Renal pelvis (tissue), 4 donors: Measurements from ENCODE around the gene BARD1. TPM values are rescaled to one million over a fixed set of nuclear protein-coding genes. Genes with fewer than 3 reads are reported as not detected.
"Not testable (repeated sequence)": the region's sequence is repeated elsewhere in the genome, so short reads cannot be mapped to it uniquely, and the experiment has no call there.

Experiments
- DNase-seq: peaks from one replicate; pipeline ENCODE4 v3.0.0-alpha.2; 2013
- polyA plus RNA-seq, 3 donors: library from polyadenylated mRNA; unstranded; fragments of 120-200 nt; gene quantifications; one replicate each; pipeline ENCODE4 v1.2.1, GENCODE V29; 2013; ENCODE audit not compliant: insufficient read length in 3 of 3

BARD1 gene
- polyA plus RNA-seq, 3 donors = 21.4 to 23.0 (median 22.9) TPM

DNA sequence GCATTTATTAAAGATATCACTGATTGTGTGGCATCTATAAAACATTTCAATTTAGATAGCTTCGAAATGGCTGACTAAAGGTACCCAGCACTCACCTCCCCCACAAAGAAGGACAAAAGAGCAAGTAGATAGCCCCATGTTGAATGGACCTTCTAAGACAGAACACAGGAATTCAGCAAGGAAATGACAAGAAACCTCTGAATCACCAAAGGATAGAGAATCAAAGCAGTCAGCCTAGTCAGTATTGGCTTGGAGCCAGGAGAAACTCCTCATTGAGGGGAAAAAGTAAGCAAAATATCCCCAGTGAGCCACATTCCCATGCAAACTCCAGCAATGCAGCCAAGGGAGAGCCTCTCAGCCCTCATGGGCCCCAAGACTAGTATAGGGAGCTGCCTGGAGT lies 113.7 kb downstream of the BARD1 start:
- no peak for DNase-seq

DNA sequence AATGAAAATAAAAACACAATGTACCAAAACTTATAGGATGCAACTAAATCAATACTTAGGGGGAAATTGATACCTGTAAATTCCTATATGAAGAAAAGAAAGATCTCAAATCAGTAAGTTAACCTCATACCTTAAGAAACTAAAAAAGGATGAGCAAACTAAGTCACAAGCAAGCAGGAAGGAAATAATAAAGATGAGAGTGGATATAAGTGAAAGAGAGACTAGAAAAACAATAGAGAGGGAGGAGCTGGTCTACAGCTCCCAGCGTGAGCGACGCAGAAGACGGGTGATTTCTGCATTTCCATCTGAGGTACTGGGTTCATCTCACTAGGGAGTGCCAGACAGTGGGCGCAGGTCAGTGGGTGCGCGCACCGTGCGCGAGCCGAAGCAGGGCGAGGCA lies 125.9 kb downstream of the BARD1 start:
- not testable (repeated sequence) for DNase-seq

DNA sequence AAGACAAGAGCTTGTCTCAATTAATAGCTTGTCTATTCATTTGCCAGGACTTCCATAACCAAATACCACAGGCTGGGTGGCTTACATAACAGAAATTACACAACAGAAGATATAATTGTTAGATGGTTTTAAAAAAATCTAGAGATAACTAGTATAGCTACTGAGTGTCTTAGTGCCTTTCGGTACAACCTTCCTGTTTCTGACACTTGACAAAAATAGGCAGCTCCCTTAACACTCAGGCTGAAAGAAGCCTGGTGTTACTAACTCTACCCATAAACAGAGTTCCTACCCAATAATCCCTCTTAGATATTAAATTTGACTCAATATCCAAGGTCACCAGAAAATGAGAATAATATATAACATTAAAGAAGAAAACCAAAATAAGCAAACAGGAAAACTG lies 129.7 kb downstream of the BARD1 start:
- DNase-seq = no peak

DNA sequence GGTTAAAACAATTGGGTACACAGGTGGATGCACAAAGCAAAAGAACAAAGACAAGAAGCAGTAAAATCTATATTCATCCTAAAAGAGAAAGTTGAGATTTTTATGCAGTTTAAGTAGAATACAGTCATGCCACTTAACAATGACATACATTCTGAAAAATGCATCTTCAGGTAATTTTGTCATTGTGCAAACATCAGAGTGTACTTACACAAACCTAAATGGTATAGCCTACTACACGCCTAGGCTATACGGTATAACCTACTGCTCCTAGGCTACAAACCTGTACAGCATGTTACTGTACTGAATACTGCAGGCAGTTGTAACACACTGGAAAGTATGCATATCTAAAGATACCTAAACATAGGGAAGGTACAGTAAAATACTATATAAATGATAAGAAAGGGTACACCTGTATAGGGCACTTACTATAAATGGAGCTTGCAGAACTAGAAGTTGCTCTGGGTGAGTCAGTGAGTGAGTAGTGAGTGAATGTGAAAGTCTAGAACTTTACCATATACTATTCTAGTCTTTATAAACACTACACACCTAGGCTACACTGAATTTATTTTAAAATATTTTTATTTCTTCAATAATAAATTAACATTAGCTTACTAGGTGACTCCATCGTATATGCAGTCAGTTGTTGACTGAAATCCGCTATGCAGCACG lies 132.9 kb downstream of the BARD1 start:
- no peak for DNase-seq
